HepG2 (cell line): ENCODE results near the gene MPIG6B. TPM values are rescaled to one million over a fixed set of nuclear protein-coding genes. Genes with fewer than 3 reads are reported as not detected.

Experiments used
- BRD4 ChIP-seq: sonication (generic); formaldehyde crosslinking; IDR thresholded peaks from 2 replicates; pipeline ENCODE4 v1.4.0; 2020; ENCODE audit warnings: missing genetic modification reagents
- GATA4 ChIP-seq: sonication (generic); IDR thresholded peaks from 2 replicates; pipeline ENCODE4 v1.6.1; 2016; ENCODE audit warnings: antibody characterized with exemption, low read depth, borderline replicate concordance
- GTF3A ChIP-seq: sonication (generic); formaldehyde crosslinking; conservative IDR thresholded peaks from 2 replicates; pipeline ENCODE4 v1.4.0; 2020; ENCODE audit warnings: mild to moderate bottlenecking, missing genetic modification reagents
- HOXA3 ChIP-seq: sonication (generic); formaldehyde crosslinking; IDR thresholded peaks from 2 replicates; pipeline ENCODE4 v1.5.0; 2020; ENCODE audit warnings: missing genetic modification reagents
- JUN ChIP-seq: sonication (generic); formaldehyde crosslinking; IDR thresholded peaks from 2 replicates; pipeline ENCODE4 v1.4.0; 2020; ENCODE audit warnings: mild to moderate bottlenecking, missing genetic modification reagents
- LCORL ChIP-seq, 2 experiments: fragments of 450-650 bp in 1 of 2; sonication (generic) in 1 of 2; formaldehyde crosslinking in 1 of 2; IDR thresholded peaks; 2 replicates each; pipeline versions ENCODE4 v1.5.0 to v1.6.1; 2017 to 2020; ENCODE audit warnings: antibody characterized with exemption in 1 of 2, missing genetic modification reagents in 1 of 2
- PITX1 ChIP-seq: sonication (generic); formaldehyde crosslinking; IDR thresholded peaks from 2 replicates; pipeline ENCODE4 v1.5.1; 2020; ENCODE audit warnings: mild to moderate bottlenecking, missing genetic modification reagents
- PPARG ChIP-seq: conservative IDR thresholded peaks from 2 replicates; pipeline ENCODE4 v1.6.1; 2016; ENCODE audit warnings: missing biosample characterization, missing genetic modification reagents
- SALL1 ChIP-seq: sonication (generic); formaldehyde crosslinking; IDR thresholded peaks from 2 replicates; pipeline ENCODE4 v1.8.0; 2022; ENCODE audit warnings: mild to moderate bottlenecking, missing genetic modification reagents
- ZNF263 ChIP-seq: sonication (generic); formaldehyde crosslinking; IDR thresholded peaks from 2 replicates; pipeline ENCODE4 v1.4.0; 2020; ENCODE audit warnings: missing genetic modification reagents
- ZNF432 ChIP-seq: sonication (generic); formaldehyde crosslinking; IDR thresholded peaks from 2 replicates; pipeline ENCODE4 v1.5.0; 2020; ENCODE audit warnings: missing genetic modification reagents, mild to moderate bottlenecking, borderline replicate concordance
- polyA plus RNA-seq, 8 experiments: library from polyadenylated mRNA; depleted of rRNA in 3 of 8; stranded (reverse) in 7 of 8; unstranded in 1 of 8; fragments of >200 nt; fragmentation: Illumina TruSeq in 4 of 8; extraction: Trizol in 4 of 8; gene quantifications; 2 replicates each; pipeline versions ENCODE4 v1.2.1 to v1.2.3, GENCODE V29; 2011 to 2016; ENCODE audit warnings: low read depth in 4 of 8, missing spikeins in 1 of 8, mixed read lengths in 1 of 8; ENCODE audit not compliant: insufficient read depth in 1 of 8
- total RNA-seq, 5 experiments: library from RNA; depleted of rRNA; stranded (reverse); fragments of >200 nt; fragmentation: Illumina TruSeq; extraction: Trizol; gene quantifications; 2 replicates each; pipeline ENCODE4 v1.2.3, GENCODE V29; 2016; ENCODE audit warnings: low read depth in 1 of 5
- TF ChIP-seq, protein P1 (sequence below): sonication (generic); formaldehyde crosslinking; IDR thresholded peaks from 2 replicates; pipeline ENCODE4 v1.8.1; 2023; ENCODE audit warnings: missing genetic modification reagents, inconsistent platforms, borderline replicate concordance
- TF ChIP-seq, protein P2 (sequence below): sonication (generic); formaldehyde crosslinking; IDR thresholded peaks from 2 replicates; pipeline ENCODE4 v1.4.0; 2020; ENCODE audit warnings: missing genetic modification reagents
- TF ChIP-seq, protein P3 (sequence below): IDR thresholded peaks from 2 replicates; pipeline ENCODE4 v1.6.1; 2016; ENCODE audit warnings: low read depth, control low read depth
- TF ChIP-seq, protein P4 (sequence below), 2 experiments: fragments of 450-650 bp in 1 of 2; sonication (generic) in 1 of 2; formaldehyde crosslinking in 1 of 2; IDR thresholded peaks; 2 replicates each; pipeline versions ENCODE4 v1.6.1 to v1.8.0; 2016 to 2022; ENCODE audit warnings: antibody characterized with exemption in 1 of 2, mild to moderate bottlenecking in 1 of 2, missing genetic modification reagents in 1 of 2

MPIG6B gene
- total and polyA plus RNA-seq, 2 of the 13 experiments (the other 11 are each of a cell fraction or from before 2014, with no cell fraction given): not detected

DNA sequence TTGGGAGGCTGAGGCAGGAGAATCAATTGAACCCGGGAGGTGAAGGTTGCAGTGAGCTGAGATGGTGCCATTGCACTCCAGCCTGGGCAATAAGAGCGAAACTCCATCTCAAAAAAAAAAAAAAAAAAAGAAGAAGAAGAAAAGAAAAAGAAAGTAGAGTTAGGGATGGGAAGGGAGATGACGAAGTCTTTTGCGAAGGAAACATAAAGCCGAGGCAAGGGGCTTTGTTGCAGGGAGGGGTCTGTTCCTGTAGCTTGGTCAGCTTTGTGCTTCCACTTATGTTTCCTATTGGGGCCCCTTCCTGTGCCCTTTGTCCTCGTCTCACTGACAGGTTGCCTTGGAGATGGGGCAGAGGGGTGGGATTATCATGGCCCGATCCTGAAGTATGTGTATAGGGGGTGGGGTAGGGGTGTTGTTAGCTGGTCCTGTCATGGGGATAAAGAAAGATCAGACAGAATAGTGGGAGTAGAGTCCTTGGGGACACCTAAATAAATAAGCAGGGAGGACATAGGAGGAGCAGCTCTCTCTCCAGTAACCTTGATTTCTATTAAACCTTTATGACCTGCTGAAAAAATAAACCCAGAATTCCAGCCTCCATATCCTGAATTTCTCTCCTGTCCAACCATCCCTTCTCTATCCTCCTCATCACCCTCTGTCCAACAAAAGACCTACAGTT lies 14.3 kb downstream of the MPIG6B start (continued):
- TF ChIP-seq, protein P1, sequence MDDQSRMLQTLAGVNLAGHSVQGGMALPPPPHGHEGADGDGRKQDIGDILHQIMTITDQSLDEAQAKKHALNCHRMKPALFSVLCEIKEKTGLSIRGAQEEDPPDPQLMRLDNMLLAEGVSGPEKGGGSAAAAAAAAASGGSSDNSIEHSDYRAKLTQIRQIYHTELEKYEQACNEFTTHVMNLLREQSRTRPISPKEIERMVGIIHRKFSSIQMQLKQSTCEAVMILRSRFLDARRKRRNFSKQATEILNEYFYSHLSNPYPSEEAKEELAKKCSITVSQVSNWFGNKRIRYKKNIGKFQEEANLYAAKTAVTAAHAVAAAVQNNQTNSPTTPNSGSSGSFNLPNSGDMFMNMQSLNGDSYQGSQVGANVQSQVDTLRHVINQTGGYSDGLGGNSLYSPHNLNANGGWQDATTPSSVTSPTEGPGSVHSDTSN (CRISPR knock-in tag): 0 out of 2 replicates have a peak, but pooled peaks have one; percentile 25
- TF ChIP-seq HOXA3 (CRISPR knock-in tag) (peak; percentile 44; the same call in 1 of the 2 replicates), LCORL (IDR thresholded peaks at IDR 0.05) (no peak), LCORL (CRISPR knock-in tag; IDR thresholded peaks at IDR 0.05) (peak; percentile 71; the same call in 1 of the 2 replicates), ZNF432 (CRISPR knock-in tag) (no peak), GTF3A (CRISPR knock-in tag) (no peak), PITX1 (CRISPR knock-in tag) (peak; percentile 99), BRD4 (CRISPR knock-in tag) (peak; percentile 61; the same call in 1 of the 2 replicates), GATA4 (peak; percentile 89), JUN (no peak), ZNF263 (CRISPR knock-in tag) (0 out of 2 replicates have a peak, but pooled peaks have one; percentile 15), SALL1 (CRISPR knock-in tag) (peak; percentile 72), PPARG (peak; percentile 97)
- TF ChIP-seq, protein P2, sequence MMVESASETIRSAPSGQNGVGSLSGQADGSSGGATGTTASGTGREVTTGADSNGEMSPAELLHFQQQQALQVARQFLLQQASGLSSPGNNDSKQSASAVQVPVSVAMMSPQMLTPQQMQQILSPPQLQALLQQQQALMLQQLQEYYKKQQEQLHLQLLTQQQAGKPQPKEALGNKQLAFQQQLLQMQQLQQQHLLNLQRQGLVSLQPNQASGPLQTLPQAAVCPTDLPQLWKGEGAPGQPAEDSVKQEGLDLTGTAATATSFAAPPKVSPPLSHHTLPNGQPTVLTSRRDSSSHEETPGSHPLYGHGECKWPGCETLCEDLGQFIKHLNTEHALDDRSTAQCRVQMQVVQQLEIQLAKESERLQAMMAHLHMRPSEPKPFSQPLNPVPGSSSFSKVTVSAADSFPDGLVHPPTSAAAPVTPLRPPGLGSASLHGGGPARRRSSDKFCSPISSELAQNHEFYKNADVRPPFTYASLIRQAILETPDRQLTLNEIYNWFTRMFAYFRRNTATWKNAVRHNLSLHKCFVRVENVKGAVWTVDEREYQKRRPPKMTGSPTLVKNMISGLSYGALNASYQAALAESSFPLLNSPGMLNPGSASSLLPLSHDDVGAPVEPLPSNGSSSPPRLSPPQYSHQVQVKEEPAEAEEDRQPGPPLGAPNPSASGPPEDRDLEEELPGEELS (CRISPR knock-in tag): peak; percentile 86
- TF ChIP-seq, protein P3, sequence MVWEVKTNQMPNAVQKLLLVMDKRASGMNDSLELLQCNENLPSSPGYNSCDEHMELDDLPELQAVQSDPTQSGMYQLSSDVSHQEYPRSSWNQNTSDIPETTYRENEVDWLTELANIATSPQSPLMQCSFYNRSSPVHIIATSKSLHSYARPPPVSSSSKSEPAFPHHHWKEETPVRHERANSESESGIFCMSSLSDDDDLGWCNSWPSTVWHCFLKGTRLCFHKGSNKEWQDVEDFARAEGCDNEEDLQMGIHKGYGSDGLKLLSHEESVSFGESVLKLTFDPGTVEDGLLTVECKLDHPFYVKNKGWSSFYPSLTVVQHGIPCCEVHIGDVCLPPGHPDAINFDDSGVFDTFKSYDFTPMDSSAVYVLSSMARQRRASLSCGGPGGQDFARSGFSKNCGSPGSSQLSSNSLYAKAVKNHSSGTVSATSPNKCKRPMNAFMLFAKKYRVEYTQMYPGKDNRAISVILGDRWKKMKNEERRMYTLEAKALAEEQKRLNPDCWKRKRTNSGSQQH (CRISPR knock-in tag): peak; percentile 77; the same call in 1 of the 2 replicates
- TF ChIP-seq, protein P4, sequence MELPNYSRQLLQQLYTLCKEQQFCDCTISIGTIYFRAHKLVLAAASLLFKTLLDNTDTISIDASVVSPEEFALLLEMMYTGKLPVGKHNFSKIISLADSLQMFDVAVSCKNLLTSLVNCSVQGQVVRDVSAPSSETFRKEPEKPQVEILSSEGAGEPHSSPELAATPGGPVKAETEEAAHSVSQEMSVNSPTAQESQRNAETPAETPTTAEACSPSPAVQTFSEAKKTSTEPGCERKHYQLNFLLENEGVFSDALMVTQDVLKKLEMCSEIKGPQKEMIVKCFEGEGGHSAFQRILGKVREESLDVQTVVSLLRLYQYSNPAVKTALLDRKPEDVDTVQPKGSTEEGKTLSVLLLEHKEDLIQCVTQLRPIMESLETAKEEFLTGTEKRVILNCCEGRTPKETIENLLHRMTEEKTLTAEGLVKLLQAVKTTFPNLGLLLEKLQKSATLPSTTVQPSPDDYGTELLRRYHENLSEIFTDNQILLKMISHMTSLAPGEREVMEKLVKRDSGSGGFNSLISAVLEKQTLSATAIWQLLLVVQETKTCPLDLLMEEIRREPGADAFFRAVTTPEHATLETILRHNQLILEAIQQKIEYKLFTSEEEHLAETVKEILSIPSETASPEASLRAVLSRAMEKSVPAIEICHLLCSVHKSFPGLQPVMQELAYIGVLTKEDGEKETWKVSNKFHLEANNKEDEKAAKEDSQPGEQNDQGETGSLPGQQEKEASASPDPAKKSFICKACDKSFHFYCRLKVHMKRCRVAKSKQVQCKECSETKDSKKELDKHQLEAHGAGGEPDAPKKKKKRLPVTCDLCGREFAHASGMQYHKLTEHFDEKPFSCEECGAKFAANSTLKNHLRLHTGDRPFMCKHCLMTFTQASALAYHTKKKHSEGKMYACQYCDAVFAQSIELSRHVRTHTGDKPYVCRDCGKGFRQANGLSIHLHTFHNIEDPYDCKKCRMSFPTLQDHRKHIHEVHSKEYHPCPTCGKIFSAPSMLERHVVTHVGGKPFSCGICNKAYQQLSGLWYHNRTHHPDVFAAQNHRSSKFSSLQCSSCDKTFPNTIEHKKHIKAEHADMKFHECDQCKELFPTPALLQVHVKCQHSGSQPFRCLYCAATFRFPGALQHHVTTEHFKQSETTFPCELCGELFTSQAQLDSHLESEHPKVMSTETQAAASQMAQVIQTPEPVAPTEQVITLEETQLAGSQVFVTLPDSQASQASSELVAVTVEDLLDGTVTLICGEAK (IDR thresholded peaks at IDR 0.05): no peak
- TF ChIP-seq, protein P4 (CRISPR knock-in tag; IDR thresholded peaks at IDR 0.05): peak; percentile 63; the same call in 1 of the 2 replicates
